Transverse colon (tissue), 4 donors: Measurements from ENCODE around the gene SART3. TPM values are rescaled to one million over a fixed set of nuclear protein-coding genes. Genes with fewer than 3 reads are reported as not detected.

Experiments used
- DNase-seq: peaks from one replicate; pipeline ENCODE4 v3.0.0-alpha.2; 2019
- H3K27ac ChIP-seq, 4 donors: fragments of 200-600 bp; sonication (generic); 2 replicates each; pipeline ENCODE4 v1.5.1; 2016 to 2018; ENCODE audit warnings: inconsistent platforms in 4 of 4
- H3K27me3 ChIP-seq: fragments of 200-600 bp; sonication (generic); 2 replicates; pipeline ENCODE4 v1.5.1; 2017; ENCODE audit warnings: inconsistent platforms
- H3K36me3 ChIP-seq, 4 donors: fragments of 200-600 bp; sonication (generic); 2 replicates each; pipeline ENCODE4 v1.5.1; 2017 to 2019; ENCODE audit warnings: inconsistent platforms in 4 of 4
- H3K4me1 ChIP-seq, 4 donors: fragments of 200-600 bp; sonication (generic); 2 replicates each; pipeline ENCODE4 v1.5.1; 2017 to 2020; ENCODE audit warnings: inconsistent platforms in 4 of 4
- H3K4me3 ChIP-seq, 4 donors: fragments of 200-600 bp; sonication (generic); 1 replicate in 1 of 4; 2 replicates in 3 of 4; pipeline versions ENCODE4 v1.5.1 to v1.6.1; 2017 to 2019; ENCODE audit warnings: inconsistent platforms in 4 of 4
- H3K9me3 ChIP-seq, 2 donors: fragments of 200-600 bp; sonication (generic); 2 replicates each; pipeline ENCODE4 v1.5.1; 2017 to 2019; ENCODE audit warnings: inconsistent platforms in 2 of 2
- CTCF ChIP-seq, 5 experiments: fragments of 200-600 bp in 3 of 5; fragments of 450-650 bp in 2 of 5; sonication (generic) in 3 of 5; IDR thresholded peaks; 1 replicate in 2 of 5; 2 replicates in 3 of 5; pipeline ENCODE4 v1.5.1; 2016 to 2017; ENCODE audit warnings: antibody characterized with exemption in 5 of 5, inconsistent platforms in 3 of 5, mild to moderate bottlenecking in 2 of 5, moderate library complexity in 1 of 5
- EP300 ChIP-seq: sonication (generic); formaldehyde crosslinking; IDR thresholded peaks from one replicate; pipeline ENCODE4 v1.6.1; 2017; ENCODE audit warnings: antibody characterized with exemption, low read depth
- POLR2A ChIP-seq: fragments of 450-650 bp; IDR thresholded peaks from one replicate; pipeline ENCODE4 v1.6.1; 2016; ENCODE audit warnings: antibody characterized with exemption, mild to moderate bottlenecking, moderate library complexity
- POLR2AphosphoS5 ChIP-seq, 3 donors: sonication (generic); formaldehyde crosslinking; IDR thresholded peaks; one replicate each; pipeline ENCODE4 v1.6.1; 2016; ENCODE audit warnings: antibody characterized with exemption in 3 of 3
- WGBS, 2 donors: methylation state at CpG; one replicate each; pipeline ENCODE4 v1.1.5; 2018; ENCODE audit warnings: low coverage in 1 of 2; 5-methylcytosine and 5-hydroxymethylcytosine counted together
- in situ Hi-C, 4 donors: fragments of 200-750 bp; cut with MboI; loops; one replicate each; pipeline versions ENCODE4 v1.15.0 to v1.15.1; 2017; ENCODE audit warnings: low sequenced_read_pairs in 3 of 4, low pct_ligation_motif_present in 1 of 4, low pct_unique_long_range_greater_than_20kb in 1 of 4
- intact Hi-C: fragments of 100-400 bp; cut with DNase I; formaldehyde crosslinking; loops from one replicate; pipeline ENCODE4 v1.15.1; 2023; ENCODE audit warnings: low total_unique reads
- total RNA-seq, 4 donors: library from RNA; depleted of rRNA; stranded (reverse); fragments of >200 nt; gene quantifications; one replicate each; pipeline ENCODE4 v1.1.0, GENCODE V29; 2016

SART3 gene
- total RNA-seq, 4 donors from 2014 or later, result 25.3 to 177 (median 77.4) TPM

GRCh38 chr12:108607981-108608600, 47.1 kb upstream of the SART3 start:
- Histone ChIP-seq H3K9me3 (no peaks in the 10 kb centered on the region), H3K27me3 (no peaks in the 10 kb centered on the region), H3K36me3 (no peaks in the 10 kb centered on the region), H3K4me3 (no peak overlapping the region), H3K4me1 (no peaks in the 10 kb centered on the region), H3K27ac (no peak overlapping the region)
- WGBS, 2 donors, result 60 to 90% methylated on average over 1 to 10 of the region's 10 CpGs
- no peak for DNase-seq
- TF ChIP-seq POLR2A (no peak), EP300 (no peak), CTCF (IDR thresholded peaks at IDR 0.05) (no peak), POLR2AphosphoS5 (IDR thresholded peaks at IDR 0.05) (no peak)
- intact Hi-C loops, result no loop called here
- in situ Hi-C loops, result no loop called here

- Histone ChIP-seq H3K9me3 (no peaks in the 10 kb centered on the region), H3K4me1 (no peaks in the 10 kb centered on the region), H3K27ac (no peak overlapping the region), H3K27me3 (no peaks in the 10 kb centered on the region), H3K4me3 (no peak overlapping the region), H3K36me3 (no peaks in the 10 kb centered on the region)
- no peak for DNase-seq
- intact Hi-C loops, result no loop called here
- WGBS, 2 donors, result 81% methylated on average over 9 of the region's 9 CpGs; no CpG with 5 or more reads in 1 of the 2 donors
- in situ Hi-C loops, result no loop called here
- TF ChIP-seq POLR2AphosphoS5 (IDR thresholded peaks at IDR 0.05) (no peak), POLR2A (no peak), CTCF (IDR thresholded peaks at IDR 0.05) (no peak), EP300 (no peak)
Observed at GRCh38 chr12:108606492-108606891, 45.5 kb upstream of the SART3 start.

- in situ Hi-C loops (no loop called here), intact Hi-C loops (no loop called here)
- H3K4me3 ChIP-seq, result no peak overlapping the region
- no peaks in the 10 kb centered on the region for H3K4me1 ChIP-seq
- TF ChIP-seq POLR2A, result no peak
- TF ChIP-seq CTCF (IDR thresholded peaks at IDR 0.05), result no peak
- no peak for TF ChIP-seq POLR2AphosphoS5 (IDR thresholded peaks at IDR 0.05)
- TF ChIP-seq EP300, result no peak
- 86 to 88% methylated on average over 4 of the region's 4 CpGs for WGBS, 2 donors
- H3K27me3 ChIP-seq, result no peaks in the 10 kb centered on the region
- no peaks in the 10 kb centered on the region for H3K9me3 ChIP-seq
- H3K27ac ChIP-seq, result no peak overlapping the region
- H3K36me3 ChIP-seq, result no peaks in the 10 kb centered on the region
- no peak for DNase-seq
Observed at GRCh38 chr12:108605690-108606406, 44.9 kb upstream of the SART3 start.

DNA sequence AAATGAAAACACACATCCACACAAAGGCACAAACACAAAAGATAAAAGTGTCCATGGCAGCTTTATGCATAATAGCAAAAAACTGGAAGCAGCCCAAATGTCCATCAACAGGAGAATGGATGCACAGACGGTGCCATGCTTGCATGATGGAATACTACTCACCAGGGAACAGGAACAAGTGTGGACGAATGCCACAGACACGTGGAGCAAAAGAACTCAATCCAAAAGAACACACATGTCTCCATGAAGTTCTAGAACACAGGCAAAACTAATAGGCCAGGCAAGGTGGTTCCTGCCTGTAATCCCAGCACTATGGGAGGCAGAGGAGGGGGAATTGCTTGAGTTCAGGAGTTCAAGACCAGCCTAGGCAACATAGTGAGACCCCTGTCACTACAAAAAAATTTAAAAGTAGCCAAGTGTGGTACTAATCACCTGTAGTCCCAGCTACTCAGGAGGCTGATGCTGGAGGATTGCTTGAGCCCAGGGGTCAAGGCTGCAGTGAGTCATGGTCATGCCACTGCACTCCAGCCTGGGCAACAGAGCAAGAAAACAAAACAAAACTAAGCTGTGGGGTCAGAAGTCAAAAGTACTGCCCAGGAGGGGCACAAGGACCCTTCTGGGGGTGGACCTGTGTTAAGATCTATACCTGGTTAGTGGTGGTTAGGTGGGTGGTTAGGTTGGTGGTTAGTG, 44.2 kb upstream of the SART3 start:
- Histone ChIP-seq H3K4me1 (no peaks in the 10 kb centered on the region), H3K27ac (no peak overlapping the region), H3K27me3 (no peaks in the 10 kb centered on the region), H3K36me3 (no peaks in the 10 kb centered on the region), H3K4me3 (no peak overlapping the region), H3K9me3 (no peaks in the 10 kb centered on the region)
- in situ Hi-C loops, result no loop called here
- intact Hi-C loops, result no loop called here
- 68 to 73% methylated on average over 3 of the region's 3 CpGs for WGBS, 2 donors
- TF ChIP-seq POLR2AphosphoS5 (IDR thresholded peaks at IDR 0.05), result no peak
- TF ChIP-seq POLR2A, result no peak
- no peak for TF ChIP-seq CTCF (IDR thresholded peaks at IDR 0.05)
- TF ChIP-seq EP300, result no peak
- no peak for DNase-seq
